Adrenal gland (tissue), 12 donors: ENCODE measurements around the gene RTN4. TPM values are rescaled to one million over a fixed set of nuclear protein-coding genes. Genes with fewer than 3 reads are reported as not detected.

Experiments used
- DNase-seq, 7 donors: peaks; one replicate each; pipeline ENCODE4 v3.0.0-alpha.2; 2019 to 2020
- H3K27ac ChIP-seq, 5 donors: fragments of 200-600 bp; sonication (generic) in 4 of 5; 1 replicate in 3 of 5; 2 replicates in 2 of 5; pipeline versions ENCODE4 v1.5.1 to v1.8.0; 2016 to 2020; ENCODE audit warnings: mild to moderate bottlenecking in 1 of 5
- H3K27me3 ChIP-seq: fragments of 200-600 bp; 2 replicates; pipeline ENCODE4 v1.8.0; 2021
- H3K36me3 ChIP-seq, 2 donors: fragments of 200-600 bp; replicated peaks in 1 of 2; 1 replicate in 1 of 2; 2 replicates in 1 of 2; pipeline versions ENCODE4 v1.5.1 to v1.8.0; 2018 to 2022
- H3K4me1 ChIP-seq, 2 donors: fragments of 200-600 bp; replicated peaks in 1 of 2; 1 replicate in 1 of 2; 2 replicates in 1 of 2; pipeline versions ENCODE4 v1.5.1 to v1.8.0; 2018 to 2021
- H3K4me3 ChIP-seq, 4 donors: fragments of 200-600 bp; sonication (generic) in 3 of 4; one replicate each; pipeline ENCODE4 v1.5.1; 2016 to 2018
- H3K9me3 ChIP-seq, 3 donors: fragments of 200-600 bp; sonication (generic) in 1 of 3; replicated peaks in 1 of 3; 1 replicate in 2 of 3; 2 replicates in 1 of 3; pipeline versions ENCODE4 v1.5.1 to v1.8.0; 2016 to 2021
- CTCF ChIP-seq, 6 experiments: fragments of 450-650 bp in 4 of 6; fragments of 200-600 bp in 2 of 6; sonication (generic) in 1 of 6; IDR thresholded peaks; 1 replicate in 5 of 6; 2 replicates in 1 of 6; pipeline versions ENCODE4 v1.5.1 to v1.8.0; 2016 to 2021; ENCODE audit warnings: antibody characterized with exemption in 6 of 6, mild to moderate bottlenecking in 2 of 6, moderate library complexity in 1 of 6
- POLR2A ChIP-seq, 2 donors: fragments of 450-650 bp; IDR thresholded peaks; one replicate each; pipeline ENCODE4 v1.6.1; 2017; ENCODE audit warnings: antibody characterized with exemption in 2 of 2, mild to moderate bottlenecking in 2 of 2, moderate library complexity in 1 of 2
- WGBS, 4 donors: extraction: QIAGEN DNeasy Blood & Tissue Kit in 2 of 4; methylation state at CpG; one replicate each; pipeline versions ENCODE4 v1.1.5 to v1.1.7; 2013 to 2017; 5-methylcytosine and 5-hydroxymethylcytosine counted together
- intact Hi-C, 2 donors: fragments of 100-400 bp; cut with DNase I; formaldehyde crosslinking; loops; one replicate each; pipeline versions ENCODE4 v1.14.1 to v1.15.0; 2022 to 2023
- polyA plus RNA-seq, 3 donors: library from polyadenylated mRNA; stranded (reverse); fragments of 200-250 nt in 2 of 3; fragments of 350-450 nt in 1 of 3; fragmentation: Illumina TruSeq in 1 of 3; extraction: RNeasy Lipid Tissue Mini Kit (QIAGEN cat#74804) in 1 of 3; gene quantifications; one replicate each; pipeline ENCODE4 v1.2.3, GENCODE V29; 2013 to 2014
- total RNA-seq, 9 donors: library from RNA; depleted of rRNA in 4 of 9; stranded (reverse); fragments of >200 nt in 4 of 9; fragments of 120-200 nt in 1 of 9; fragmentation: NEBNext Ultra II Directional in 1 of 9; extraction: Animal tissue kit (Norgen Biotek cat#: 25700) in 1 of 9; gene quantifications; one replicate each; pipeline versions ENCODE4 v1.1.0 to v1.2.4, GENCODE V29; 2013 to 2023
- donor health status: healthy with polysubstance abuse.
- donor health status: Bipolar disorder and iron deficiency.
- donor health status: DM: yes; HTN: yes; CAD: no.
- donor health status: DM: no; HTN: no; CAD: no.
- donor health status: DM: no; HTN: no; CAD: no.
- donor health status: DM: yes; HTN: yes; CAD: no.

RTN4 gene
- total and polyA plus RNA-seq, 12 donors: 114 to 694 (median 444) TPM

DNA sequence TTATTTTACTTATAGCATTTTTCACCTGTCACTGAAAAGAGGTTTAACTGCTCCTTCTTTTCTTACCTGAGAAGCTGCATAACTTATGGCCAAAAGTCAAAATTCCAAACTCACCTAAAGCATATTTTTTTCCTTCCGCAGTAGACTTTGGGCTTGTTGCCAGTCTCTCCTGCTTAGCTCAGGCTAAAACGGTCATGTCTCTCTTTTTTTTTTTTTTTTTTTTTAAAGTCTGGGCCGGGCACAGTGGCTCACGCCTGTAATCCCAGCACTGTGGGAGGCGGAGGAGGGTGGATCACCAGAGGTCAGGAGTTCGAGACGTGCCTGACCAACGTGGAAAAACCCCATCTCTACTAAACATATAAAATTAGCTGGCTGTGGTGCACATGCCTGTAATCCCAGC, 113.5 kb downstream of the RTN4 start:
- peak overlapping the region in 2 of 5 donors; percentile 44 to 46 for H3K27ac ChIP-seq
- DNase-seq: peak in 5 of 7 donors; percentile 42 to 56 (median 51)
- H3K27me3 ChIP-seq: no peaks in the 10 kb centered on the region
- no peaks in the 10 kb centered on the region for H3K4me1 ChIP-seq
- intact Hi-C loops: no loop called here
- no peak overlapping the region for H3K4me3 ChIP-seq
- TF ChIP-seq CTCF (IDR thresholded peaks at IDR 0.05): no peak
- WGBS, 4 donors: 40 to 63% (median 45%) methylated on average over 8 of the region's 8 CpGs
- no peaks in the 10 kb centered on the region for H3K36me3 ChIP-seq
- no peaks in the 10 kb centered on the region for H3K9me3 ChIP-seq

DNA sequence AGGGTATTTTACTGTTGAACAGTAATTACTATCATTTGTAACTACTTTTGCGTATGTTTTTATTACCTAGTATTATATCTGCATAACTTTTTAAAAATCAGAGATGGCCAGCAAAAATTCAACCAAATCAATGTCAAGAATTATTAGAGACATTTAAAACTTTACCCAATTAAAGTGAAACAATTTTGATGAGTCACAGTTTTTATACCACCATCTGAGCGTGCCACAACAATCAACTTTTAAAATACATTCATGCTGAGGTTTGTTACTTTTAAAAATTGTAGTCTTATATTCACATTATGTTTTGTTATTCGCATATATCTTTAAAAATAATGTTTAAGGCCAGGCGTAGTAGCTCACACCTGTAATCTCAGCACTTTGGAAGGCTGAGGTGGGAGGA, 114.9 kb downstream of the RTN4 start:
- H3K36me3 ChIP-seq: no peaks in the 10 kb centered on the region
- H3K27ac ChIP-seq: no peak overlapping the region
- no peak overlapping the region for H3K4me3 ChIP-seq
- no peaks in the 10 kb centered on the region for H3K27me3 ChIP-seq
- 90 to 95% (median 93%) methylated on average over 4 of the region's 4 CpGs for WGBS, 4 donors
- H3K9me3 ChIP-seq: no peaks in the 10 kb centered on the region
- intact Hi-C loops: no loop called here
- no peak for TF ChIP-seq POLR2A (IDR thresholded peaks at IDR 0.05)
- no peak for TF ChIP-seq CTCF (IDR thresholded peaks at IDR 0.05)
- DNase-seq: no peak
- H3K4me1 ChIP-seq: no peaks in the 10 kb centered on the region

DNA sequence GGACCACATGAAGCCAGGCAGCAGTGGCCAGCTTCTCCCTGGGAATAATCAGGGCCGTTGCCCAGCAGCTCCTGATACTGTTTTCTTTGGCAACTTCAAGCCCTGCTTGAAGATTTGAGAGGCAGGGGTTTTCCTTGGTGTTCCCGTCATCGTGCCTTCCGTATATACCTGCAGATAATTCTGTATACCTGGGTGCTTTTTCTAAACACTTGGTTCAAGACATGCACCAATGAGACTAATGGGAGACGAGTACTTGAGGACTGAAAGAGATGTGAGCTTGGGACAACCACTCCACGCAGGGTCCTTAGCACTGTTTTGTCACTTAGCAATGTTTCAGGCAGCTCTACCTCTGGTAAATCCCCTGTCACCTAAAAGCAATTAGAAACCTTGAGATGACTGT, 118.8 kb downstream of the RTN4 start:
- no peak overlapping the region for H3K4me3 ChIP-seq
- no peak for TF ChIP-seq CTCF (IDR thresholded peaks at IDR 0.05)
- no peak for TF ChIP-seq POLR2A (IDR thresholded peaks at IDR 0.05)
- no peak for DNase-seq
- no peaks in the 10 kb centered on the region for H3K9me3 ChIP-seq
- 94 to 98% (median 96%) methylated on average over 6 of the region's 6 CpGs for whole genome bisulfite sequencing, 4 donors
- intact Hi-C loops: no loop called here
- H3K36me3 ChIP-seq: no peaks in the 10 kb centered on the region
- no peak overlapping the region for H3K27ac ChIP-seq
- no peaks in the 10 kb centered on the region for H3K27me3 ChIP-seq
- no peaks in the 10 kb centered on the region for H3K4me1 ChIP-seq

GRCh38 chr2:54928719-54929118, 121.5 kb downstream of the RTN4 start:
- TF ChIP-seq POLR2A (IDR thresholded peaks at IDR 0.05): no peak
- no peak for TF ChIP-seq CTCF (IDR thresholded peaks at IDR 0.05)
- 82 to 95% (median 93%) methylated on average over 4 of the region's 4 CpGs for WGBS, 4 donors
- H3K36me3 ChIP-seq: no peaks in the 10 kb centered on the region
- no peak overlapping the region for H3K4me3 ChIP-seq
- no peaks in the 10 kb centered on the region for H3K4me1 ChIP-seq
- no peak overlapping the region for H3K27ac ChIP-seq
- H3K9me3 ChIP-seq: no peaks in the 10 kb centered on the region
- intact Hi-C loops: no loop called here
- no peaks in the 10 kb centered on the region for H3K27me3 ChIP-seq
- no peak for DNase-seq
